K562 (cell line): Measurements from ENCODE around the gene ABCF3. TPM values are rescaled to one million over a fixed set of nuclear protein-coding genes. Genes with fewer than 3 reads are reported as not detected.

Experiments used
- ATAC-seq: fragments of 200-7000 bp; cut with Tn5 transposase; 3 replicates; pipeline ENCODE4 v1.9.1; 2020; ENCODE audit warnings: moderate library complexity
- BruUV-seq: library from RNA; stranded (reverse); fragments of 400-500 nt; replicated peaks from 2 replicates; lab custom pipeline; 2021; lab: Mats Ljungman, UMichigan
- CTCF ChIA-PET: fragments of 300-600 bp; formaldehyde crosslinking; extraction: SDS; loops from one replicate; lab custom pipeline; 2021; ENCODE audit warnings: low intra/inter-chr PET ratio; lab: Yijun Ruan, JAX
- POLR2A ChIA-PET: fragments of 300-600, 350-650 bp; sonication (Branson Sonifier 250); formaldehyde crosslinking; extraction: SDS; loops from one replicate; lab custom pipeline; 2021; ENCODE audit warnings: antibody characterized with exemption, inconsistent platforms; lab: Yijun Ruan, JAX
- DNase-seq, 4 experiments: peaks; one replicate each; pipeline versions ENCODE4 v3.0.0 to v3.0.0-alpha.2; 2011 to 2018; ENCODE audit warnings: low spot score in 3 of 4, mixed read lengths in 3 of 4; ENCODE audit errors: extremely low read depth in 1 of 4
- FAIRE-seq: peaks from 2 replicates; lab custom pipeline; 2011; peaks lifted over from hg19 to GRCh38; lab: Jason Lieb, UNC
- H2AFZ ChIP-seq: 2 replicates; pipeline ENCODE4 v1.6.0; 2011; ENCODE audit warnings: low read depth, low read length, control low read depth, inconsistent platforms
- H3K27ac ChIP-seq: fragments of 200-600 bp; 3 replicates; pipeline ENCODE4 v1.8.0; 2011; ENCODE audit warnings: low read depth, mild to moderate bottlenecking, control low read depth, inconsistent platforms, low read length, moderate library complexity, mixed read lengths; ENCODE audit errors: extremely low read depth
- H3K27me3 ChIP-seq, 2 experiments: fragments of 300-600 bp in 1 of 2; 2 replicates in 1 of 2; 3 replicates in 1 of 2; pipeline versions ENCODE4 v1.6.0 to v1.8.0; 2011; ENCODE audit warnings: inconsistent platforms in 2 of 2, low read length in 2 of 2, mild to moderate bottlenecking in 1 of 2, mixed read lengths in 1 of 2, moderate library complexity in 1 of 2; ENCODE audit not compliant: control insufficient read depth in 2 of 2, insufficient read depth in 2 of 2
- H3K36me3 ChIP-seq: fragments of 300-600 bp; 3 replicates; pipeline ENCODE4 v1.8.0; 2011; ENCODE audit warnings: mild to moderate bottlenecking, low read length, inconsistent platforms; ENCODE audit not compliant: control insufficient read depth, insufficient read depth
- H3K4me1 ChIP-seq, 2 experiments: fragments of 200-600 bp in 1 of 2; replicated peaks in 1 of 2; 2 replicates in 1 of 2; 3 replicates in 1 of 2; pipeline versions ENCODE4 v1.5.1 to v1.8.0; 2011; ENCODE audit warnings: inconsistent platforms in 2 of 2, low read length in 2 of 2, mild to moderate bottlenecking in 1 of 2, mixed read lengths in 1 of 2, moderate library complexity in 1 of 2; ENCODE audit not compliant: control insufficient read depth in 2 of 2, insufficient read depth in 2 of 2
- H3K4me2 ChIP-seq: 2 replicates; pipeline ENCODE4 v1.6.1; 2011; ENCODE audit warnings: low read length, control low read depth, inconsistent platforms, mixed read lengths; ENCODE audit not compliant: insufficient read depth
- H3K4me3 ChIP-seq: fragments of 200-600 bp; sonication (generic), shearing (Covaris generic); 2 replicates; pipeline ENCODE4 v1.5.1; 2016; ENCODE audit warnings: control low read depth, inconsistent platforms
- H3K79me2 ChIP-seq: fragments of 200-600 bp; 3 replicates; pipeline ENCODE4 v1.8.0; 2011; ENCODE audit warnings: low read length, inconsistent platforms; ENCODE audit not compliant: control insufficient read depth, insufficient read depth
- H3K9ac ChIP-seq, 2 experiments: 2 replicates each; pipeline versions ENCODE4 v1.6.0 to v1.6.1; 2011; ENCODE audit warnings: low read depth in 2 of 2, low read length in 2 of 2, control low read depth in 1 of 2, inconsistent platforms in 1 of 2, mild to moderate bottlenecking in 1 of 2, mixed read lengths in 1 of 2; ENCODE audit not compliant: insufficient read depth in 1 of 2
- H3K9me1 ChIP-seq: one replicate; pipeline ENCODE4 v1.6.0; 2011; ENCODE audit warnings: inconsistent platforms, mild to moderate bottlenecking, low read length, moderate library complexity; ENCODE audit not compliant: control insufficient read depth, insufficient read depth
- H3K9me3 ChIP-seq: replicated peaks from 2 replicates; pipeline ENCODE4 v1.5.1; 2011; ENCODE audit warnings: low read depth, low read length, inconsistent platforms; ENCODE audit not compliant: control insufficient read depth, insufficient read depth
- H4K20me1 ChIP-seq: replicated peaks from 2 replicates; pipeline ENCODE4 v1.6.1; 2011; ENCODE audit warnings: low read length, inconsistent platforms, mixed read lengths; ENCODE audit not compliant: control insufficient read depth, insufficient read depth
- DNMT1 ChIP-seq: fragments of 450-650 bp; IDR thresholded peaks from 2 replicates; pipeline ENCODE4 v1.6.1; 2016; ENCODE audit warnings: antibody characterized with exemption, mild to moderate bottlenecking
- E2F3 ChIP-seq: fragments of 250-450 bp; sonication (Bioruptor Pico); IDR thresholded peaks from 2 replicates; pipeline ENCODE4 v1.4.0; 2020; ENCODE audit warnings: mild to moderate bottlenecking
- KDM4B ChIP-seq, 2 experiments: fragments of 450-650 bp in 1 of 2; sonication (generic) in 1 of 2; IDR thresholded peaks; 2 replicates each; pipeline ENCODE4 v1.6.1; 2016 to 2017; ENCODE audit warnings: borderline replicate concordance in 2 of 2, antibody characterized with exemption in 1 of 2, low read depth in 1 of 2, mild to moderate bottlenecking in 1 of 2
- POLR3G ChIP-seq: IDR thresholded peaks from 2 replicates; pipeline ENCODE4 v1.6.1; 2011; ENCODE audit not compliant: insufficient read length, insufficient replicate concordance; ENCODE audit errors: extremely low read depth
- RBFOX2 ChIP-seq: fragments of 200-400 bp; formaldehyde crosslinking; IDR thresholded peaks from 2 replicates; pipeline ENCODE4 v1.6.1; 2017; ENCODE audit warnings: low read depth, mild to moderate bottlenecking, low read length, moderate library complexity
- UBTF ChIP-seq, 2 experiments: IDR thresholded peaks; 2 replicates each; pipeline ENCODE4 v1.6.1; 2012; ENCODE audit warnings: improper control_type of control experiment in 2 of 2, low read depth in 2 of 2, low read length in 2 of 2, borderline replicate concordance in 1 of 2
- ZBTB8A ChIP-seq: fragments of 450-650 bp; IDR thresholded peaks from 2 replicates; pipeline ENCODE4 v1.6.1; 2018; ENCODE audit warnings: mild to moderate bottlenecking, moderate library complexity; ENCODE audit not compliant: partially characterized antibody
- ZNF217 ChIP-seq: sonication (generic); formaldehyde crosslinking; IDR thresholded peaks from 2 replicates; pipeline ENCODE4 v1.8.0; 2022; ENCODE audit warnings: mild to moderate bottlenecking, missing genetic modification reagents
- ZNF324 ChIP-seq: fragments of 250-450 bp; sonication (Bioruptor Pico); IDR thresholded peaks from 2 replicates; pipeline ENCODE4 v1.4.0; 2020; ENCODE audit warnings: mild to moderate bottlenecking
- WGBS: fragments of 100-300 bp; shearing (Covaris generic); methylation state at CpG from one replicate; pipeline ENCODE4 v1.1.6; 2016; ENCODE audit warnings: low coverage, mixed read lengths; ENCODE audit not compliant: insufficient coverage; ENCODE audit errors: missing lambda C conversion rate; 5-methylcytosine and 5-hydroxymethylcytosine counted together
- in situ Hi-C: fragments of 300-500 bp; cut with MboI; formaldehyde crosslinking; loops from 4 replicates; pipeline ENCODE4 v1.15.0; 2018; ENCODE audit warnings: inconsistent platforms, mixed read lengths
- intact Hi-C: fragments of 100-400 bp; cut with micrococcal nuclease; formaldehyde crosslinking; loops from 2 replicates; pipeline ENCODE4 v1.14.2; 2022
- polyA plus RNA-seq, 8 experiments: library from polyadenylated mRNA; depleted of rRNA in 4 of 8; stranded (reverse) in 5 of 8; unstranded in 3 of 8; fragments of >200 nt; fragmentation: Nextera tagmentation in 2 of 8; fragmentation: Illumina TruSeq in 1 of 8; extraction: Ambion mirVana in 2 of 8; extraction: Trizol in 1 of 8; gene quantifications; 2 replicates each; pipeline versions ENCODE4 v1.2.1 to v1.2.3, GENCODE V29; 2011 to 2014; ENCODE audit warnings: inconsistent platforms in 1 of 8, missing spikeins in 1 of 8
- total RNA-seq, 7 experiments: library from RNA; depleted of rRNA in 6 of 7; stranded (reverse); fragments of >200 nt in 6 of 7; fragmentation: Illumina TruSeq in 2 of 7; extraction: Trizol in 2 of 7; gene quantifications; 2 replicates each; pipeline versions ENCODE4 v1.2.1 to v1.2.3, GENCODE V29; 2011 to 2021; ENCODE audit warnings: low replicate concordance in 1 of 7
- TF ChIP-seq, protein P1 (sequence below): IDR thresholded peaks from 2 replicates; pipeline ENCODE4 v1.6.1; 2012; ENCODE audit warnings: low read depth, low read length, improper control_type of control experiment, borderline replicate concordance

ABCF3 gene
- total and polyA plus RNA-seq, 9 of the 15 experiments (the other 6 are each of a cell fraction or from before 2014, with no cell fraction given), result 6.7 to 77.9 (median 45.1) TPM

- no TSS peak for BruUV-seq
- no peak overlapping the region for H3K9ac ChIP-seq
- no peak overlapping the region for H3K4me2 ChIP-seq
- in situ Hi-C loops (no loop called here), intact Hi-C loops (no loop called here)
- CTCF ChIA-PET, result no interaction called here
- H3K36me3 ChIP-seq, result peaks cover 65% of the 10 kb centered on the region; the same call in 2 of the 3 replicates
- H3K9me3 ChIP-seq, result no peaks in the 10 kb centered on the region
- POLR2A ChIA-PET, result interaction anchor here (1.0 to 2.4 kb wide), 3 partner anchors 9 to 13 kb away, joined by 3 to 13 read pairs (median 8); partner anchors contain the start of gene ABCF3
- H3K9me1 ChIP-seq, result peaks cover 2% of the 10 kb centered on the region
- DNase-seq, result no peak
- 0 out of 2 replicates have a peak, but pooled peaks cover 4% of the 10 kb centered on the region for H4K20me1 ChIP-seq
- ATAC-seq, result no peak
- H2AFZ ChIP-seq, result no peak overlapping the region
- H3K79me2 ChIP-seq, result peaks cover under 1% of the 10 kb centered on the region; the same call in 1 of the 3 replicates
- H3K4me1 ChIP-seq, result no peaks in the 10 kb centered on the region
- no peak for FAIRE-seq
- WGBS, result 80% methylated on average over 8 of the region's 9 CpGs
- no peaks in the 10 kb centered on the region for H3K27me3 ChIP-seq
- TF ChIP-seq RBFOX2 (0 out of 2 replicates have a peak, but pooled peaks have one; percentile 22), ZBTB8A (no peak), KDM4B (IDR thresholded peaks at IDR 0.05; ENCODE audit: borderline replicate concordance in 2 of 2, low read depth in 1 of 2) (no peak)
- no peak overlapping the region for H3K4me3 ChIP-seq
- H3K27ac ChIP-seq, result no peak overlapping the region
Observed at GRCh38 chr3:184193991-184194539, 8.1 kb downstream of the ABCF3 start.

GRCh38 chr3:184196536-184196935 is 10.5 kb downstream of the ABCF3 start:
- FAIRE-seq, result no peak
- BruUV-seq, result no TSS peak
- 0 out of 2 replicates have a peak, but pooled peaks have one; percentile 23 for TF ChIP-seq RBFOX2
- TF ChIP-seq UBTF (IDR thresholded peaks at IDR 0.05; ENCODE audit: borderline replicate concordance in 1 of 2, low read depth in 2 of 2, low read length in 2 of 2), result no peak
- TF ChIP-seq, protein P1, sequence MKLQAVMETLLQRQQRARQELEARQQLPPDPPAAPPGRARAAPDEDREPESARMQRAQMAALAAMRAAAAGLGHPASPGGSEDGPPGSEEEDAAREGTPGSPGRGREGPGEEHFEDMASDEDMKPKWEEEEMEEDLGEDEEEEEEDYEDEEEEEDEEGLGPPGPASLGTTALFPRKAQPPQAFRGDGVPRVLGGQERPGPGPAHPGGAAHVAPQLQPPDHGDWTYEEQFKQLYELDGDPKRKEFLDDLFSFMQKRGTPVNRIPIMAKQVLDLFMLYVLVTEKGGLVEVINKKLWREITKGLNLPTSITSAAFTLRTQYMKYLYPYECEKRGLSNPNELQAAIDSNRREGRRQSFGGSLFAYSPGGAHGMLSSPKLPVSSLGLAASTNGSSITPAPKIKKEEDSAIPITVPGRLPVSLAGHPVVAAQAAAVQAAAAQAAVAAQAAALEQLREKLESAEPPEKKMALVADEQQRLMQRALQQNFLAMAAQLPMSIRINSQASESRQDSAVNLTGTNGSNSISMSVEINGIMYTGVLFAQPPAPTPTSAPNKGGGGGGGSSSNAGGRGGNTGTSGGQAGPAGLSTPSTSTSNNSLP, result no peak
- no peak for TF ChIP-seq E2F3 (CRISPR knock-in tag)
- no peak for TF ChIP-seq POLR3G
- no peak for TF ChIP-seq ZNF324
- no peak for TF ChIP-seq ZNF217
- TF ChIP-seq DNMT1, result no peak

More at GRCh38 chr3:184196536-184196935, 10.5 kb downstream of the ABCF3 start:
- DNase-seq (no peak), ATAC-seq (no peak)
- Histone ChIP-seq H3K79me2 (no peaks in the 10 kb centered on the region), H3K27me3 (no peaks in the 10 kb centered on the region; a peak in 1 of 5 replicates), H3K27ac (no peak overlapping the region), H3K9me3 (no peaks in the 10 kb centered on the region), H3K36me3 (peaks cover 41% of the 10 kb centered on the region; the same call in 2 of the 3 replicates), H3K4me2 (no peak overlapping the region), H3K4me3 (no peak overlapping the region), H3K9me1 (peaks cover 2% of the 10 kb centered on the region), H3K9ac (peak overlapping the region in 1 of 2 experiments; percentile 4; a peak in 1 of 4 replicates), H3K4me1 (no peaks in the 10 kb centered on the region), H2AFZ (no peak overlapping the region), H4K20me1 (0 out of 2 replicates have a peak, but pooled peaks cover 4% of the 10 kb centered on the region)
- in situ Hi-C loops (no loop called here), intact Hi-C loops (no loop called here)
- CTCF ChIA-PET, result no interaction called here
- WGBS, result 83% methylated on average over 6 of the region's 6 CpGs
- POLR2A ChIA-PET, result interaction anchor here (0.8 to 2.3 kb wide), 8 partner anchors 9 to 787 kb away, joined by 3 to 9 read pairs (median 4); no protein-coding TSS in a partner anchor
